Caco-2 (cell line): ENCODE measurements around the gene PLB1. TPM values are rescaled to one million over a fixed set of nuclear protein-coding genes. Genes with fewer than 3 reads are reported as not detected.

Experiments used
- BruUV-seq: library from RNA; stranded (reverse); fragments of 400-500 nt; replicated peaks from 2 replicates; lab custom pipeline; 2021; lab: Mats Ljungman, UMichigan
- CTCF ChIA-PET: fragments of 300-600 bp; sonication (Branson Sonifier 250); formaldehyde crosslinking; loops from one replicate; lab custom pipeline; 2022; ENCODE audit warnings: antibody characterized with exemption; lab: Charles Lee
- POLR2A ChIA-PET: fragments of 300-600 bp; sonication (Branson Sonifier 250); formaldehyde crosslinking; loops from one replicate; lab custom pipeline; 2022; ENCODE audit warnings: antibody characterized with exemption; lab: Charles Lee
- DNase-seq, 2 experiments: peaks; one replicate each; pipeline versions ENCODE4 v3.0.0 to v3.0.0-alpha.2; 2020 to 2022
- H3K27me3 ChIP-seq: replicated peaks from 2 replicates; pipeline ENCODE4 v1.6.0; 2011; ENCODE audit warnings: low read length; ENCODE audit not compliant: control insufficient read depth, insufficient read depth
- H3K36me3 ChIP-seq: 2 replicates; pipeline ENCODE4 v1.5.1; 2011; ENCODE audit warnings: low read length; ENCODE audit not compliant: control insufficient read depth, insufficient read depth
- H3K4me1 ChIP-seq: fragments of 250-450 bp; sonication (Bioruptor Pico); 2 replicates; pipeline ENCODE4 v1.5.1; 2020; ENCODE audit warnings: mild to moderate bottlenecking
- H3K4me3 ChIP-seq: 2 replicates; pipeline ENCODE4 v1.5.1; 2011; ENCODE audit warnings: low read depth, mild to moderate bottlenecking, control low read depth, low read length
- H3K9me3 ChIP-seq: fragments of 250-450 bp; sonication (Bioruptor Pico); 2 replicates; pipeline ENCODE4 v1.5.1; 2020; ENCODE audit warnings: mild to moderate bottlenecking, moderate library complexity
- H3K27ac Mint-ChIP-seq: one replicate; pipeline ENCODE4 v1.8.0; 2022; ENCODE audit warnings: mixed read lengths; ENCODE audit not compliant: unreplicated experiment
- H3K27me3 Mint-ChIP-seq: one replicate; pipeline ENCODE4 v1.8.0; 2022; ENCODE audit warnings: mixed read lengths; ENCODE audit not compliant: insufficient read depth, unreplicated experiment
- H3K36me3 Mint-ChIP-seq: one replicate; pipeline ENCODE4 v1.8.0; 2022; ENCODE audit warnings: mild to moderate bottlenecking, mixed read lengths; ENCODE audit not compliant: insufficient read depth, unreplicated experiment
- H3K4me1 Mint-ChIP-seq: one replicate; pipeline ENCODE4 v1.8.0; 2022; ENCODE audit warnings: low read depth, mixed read lengths; ENCODE audit not compliant: unreplicated experiment
- H3K4me3 Mint-ChIP-seq: one replicate; pipeline ENCODE4 v1.8.0; 2022; ENCODE audit warnings: mild to moderate bottlenecking, moderate library complexity, mixed read lengths; ENCODE audit not compliant: unreplicated experiment
- H3K9me3 Mint-ChIP-seq: one replicate; pipeline ENCODE4 v1.8.0; 2022; ENCODE audit warnings: mixed read lengths; ENCODE audit not compliant: unreplicated experiment
- intact Hi-C: fragments of 100-400 bp; cut with micrococcal nuclease; formaldehyde crosslinking; loops from one replicate; pipeline ENCODE4 v1.10.0; 2022; ENCODE audit not compliant: unreplicated experiment
- total RNA-seq: library from RNA; stranded (reverse); gene quantifications from 2 replicates; pipeline ENCODE4 v1.2.3, GENCODE V29; 2022
- TF ChIP-seq, protein P1 (sequence below), 2 experiments: fragments of 200-600 bp in 1 of 2; IDR thresholded peaks; 1 replicate in 1 of 2; 2 replicates in 1 of 2; pipeline versions ENCODE4 v1.5.1 to v1.8.0; 2011 to 2022; ENCODE audit warnings: antibody characterized with exemption in 1 of 2, control low read depth in 1 of 2, inconsistent platforms in 1 of 2, low read depth in 1 of 2, low read length in 1 of 2, mild to moderate bottlenecking in 1 of 2, moderate library complexity in 1 of 2; ENCODE audit not compliant: insufficient read depth in 1 of 2, severe bottlenecking in 1 of 2, unreplicated experiment in 1 of 2

The PLB1 gene
- total RNA-seq, 1 experiment from 2014 or later: 2.8 TPM

DNA sequence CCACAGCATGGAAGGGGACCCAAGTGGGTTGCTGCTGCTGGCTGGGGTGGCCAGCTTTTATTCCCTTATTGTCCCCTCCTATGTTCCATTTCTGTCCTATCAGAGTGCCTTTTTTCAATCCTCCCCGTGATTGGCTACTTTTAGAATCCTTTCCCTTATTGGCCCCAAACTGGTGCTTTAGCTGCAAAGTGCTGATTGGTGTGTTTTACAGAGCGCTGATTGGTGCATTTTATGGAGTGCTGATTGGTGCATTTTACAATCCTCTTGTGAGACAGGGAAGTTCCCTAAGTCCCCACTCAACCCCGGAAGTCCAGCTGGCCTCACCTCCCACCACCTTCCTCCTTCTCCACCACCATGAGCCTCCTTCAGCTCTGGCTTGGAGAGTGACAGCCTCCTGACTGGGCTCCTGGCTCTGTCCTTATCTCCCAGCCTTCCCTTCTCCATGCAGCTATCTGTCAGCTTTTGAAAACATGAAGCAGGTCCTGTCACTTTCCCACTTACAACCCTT lies 20.7 kb upstream of the PLB1 start:
- peaks cover 17% of the 10 kb centered on the region for H3K4me1 Mint-ChIP-seq
- ChIA-PET POLR2A (no interaction called here), CTCF (interaction anchor here (0.6 kb wide), 1 partner anchor 109 kb away, joined by 3 read pairs; no protein-coding TSS in a partner anchor)
- no peaks in the 10 kb centered on the region for H3K36me3 ChIP-seq
- no peak overlapping the region for H3K4me3 ChIP-seq
- H3K9me3 Mint-ChIP-seq: peaks cover 10% of the 10 kb centered on the region
- no peak for DNase-seq
- H3K27me3 ChIP-seq: no peaks in the 10 kb centered on the region
- H3K4me3 Mint-ChIP-seq: no peak overlapping the region
- TF ChIP-seq, protein P1, sequence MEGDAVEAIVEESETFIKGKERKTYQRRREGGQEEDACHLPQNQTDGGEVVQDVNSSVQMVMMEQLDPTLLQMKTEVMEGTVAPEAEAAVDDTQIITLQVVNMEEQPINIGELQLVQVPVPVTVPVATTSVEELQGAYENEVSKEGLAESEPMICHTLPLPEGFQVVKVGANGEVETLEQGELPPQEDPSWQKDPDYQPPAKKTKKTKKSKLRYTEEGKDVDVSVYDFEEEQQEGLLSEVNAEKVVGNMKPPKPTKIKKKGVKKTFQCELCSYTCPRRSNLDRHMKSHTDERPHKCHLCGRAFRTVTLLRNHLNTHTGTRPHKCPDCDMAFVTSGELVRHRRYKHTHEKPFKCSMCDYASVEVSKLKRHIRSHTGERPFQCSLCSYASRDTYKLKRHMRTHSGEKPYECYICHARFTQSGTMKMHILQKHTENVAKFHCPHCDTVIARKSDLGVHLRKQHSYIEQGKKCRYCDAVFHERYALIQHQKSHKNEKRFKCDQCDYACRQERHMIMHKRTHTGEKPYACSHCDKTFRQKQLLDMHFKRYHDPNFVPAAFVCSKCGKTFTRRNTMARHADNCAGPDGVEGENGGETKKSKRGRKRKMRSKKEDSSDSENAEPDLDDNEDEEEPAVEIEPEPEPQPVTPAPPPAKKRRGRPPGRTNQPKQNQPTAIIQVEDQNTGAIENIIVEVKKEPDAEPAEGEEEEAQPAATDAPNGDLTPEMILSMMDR (IDR thresholded peaks at IDR 0.05; ENCODE audit: insufficient read depth in 1 of 2, low read depth in 1 of 2, low read length in 1 of 2, severe bottlenecking in 1 of 2, unreplicated experiment in 1 of 2): no peak
- no peaks in the 10 kb centered on the region for H3K36me3 Mint-ChIP-seq
- no TSS peak for BruUV-seq
- no peak overlapping the region for H3K27ac Mint-ChIP-seq
- H3K27me3 Mint-ChIP-seq: no peaks in the 10 kb centered on the region
- H3K9me3 ChIP-seq: no peaks in the 10 kb centered on the region
- intact Hi-C loops: no loop called here
- H3K4me1 ChIP-seq: peaks cover 13% of the 10 kb centered on the region

DNA sequence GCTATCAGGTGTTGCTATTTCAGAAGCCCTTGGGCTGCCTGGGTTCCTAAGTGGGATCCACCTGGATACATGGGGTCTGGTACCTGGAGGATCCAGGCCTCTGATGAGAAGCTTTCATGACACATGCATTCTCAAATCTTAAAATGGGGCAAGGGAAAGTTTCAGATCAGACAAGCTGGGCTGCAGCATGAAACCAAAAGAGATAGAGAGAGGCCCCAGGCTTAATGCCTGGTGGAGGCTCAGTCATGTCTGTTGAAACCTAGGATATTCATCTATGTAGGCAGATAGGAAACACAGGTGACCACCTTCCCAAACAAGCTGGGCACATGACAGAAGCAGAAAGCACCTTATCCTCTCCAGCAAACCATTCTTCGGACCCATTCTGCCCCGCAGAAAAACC lies 18.8 kb upstream of the PLB1 start:
- TF ChIP-seq, protein P1 (IDR thresholded peaks at IDR 0.05; ENCODE audit: insufficient read depth in 1 of 2, low read depth in 1 of 2, low read length in 1 of 2, severe bottlenecking in 1 of 2, unreplicated experiment in 1 of 2): no peak
- Mint-ChIP-seq H3K27me3 (no peaks in the 10 kb centered on the region), H3K27ac (no peak overlapping the region), H3K9me3 (peaks cover 10% of the 10 kb centered on the region), H3K4me3 (no peak overlapping the region), H3K36me3 (no peaks in the 10 kb centered on the region), H3K4me1 (peaks cover 5% of the 10 kb centered on the region)
- Histone ChIP-seq H3K4me1 (0 out of 2 replicates have a peak, but pooled peaks cover 4% of the 10 kb centered on the region), H3K4me3 (no peak overlapping the region), H3K36me3 (no peaks in the 10 kb centered on the region), H3K27me3 (no peaks in the 10 kb centered on the region), H3K9me3 (peaks cover 1% of the 10 kb centered on the region; the same call in 1 of the 2 replicates)
- POLR2A ChIA-PET: no interaction called here
- no TSS peak for BruUV-seq
- intact Hi-C loops: no loop called here
- CTCF ChIA-PET: no interaction called here
- DNase-seq: no peak

DNA sequence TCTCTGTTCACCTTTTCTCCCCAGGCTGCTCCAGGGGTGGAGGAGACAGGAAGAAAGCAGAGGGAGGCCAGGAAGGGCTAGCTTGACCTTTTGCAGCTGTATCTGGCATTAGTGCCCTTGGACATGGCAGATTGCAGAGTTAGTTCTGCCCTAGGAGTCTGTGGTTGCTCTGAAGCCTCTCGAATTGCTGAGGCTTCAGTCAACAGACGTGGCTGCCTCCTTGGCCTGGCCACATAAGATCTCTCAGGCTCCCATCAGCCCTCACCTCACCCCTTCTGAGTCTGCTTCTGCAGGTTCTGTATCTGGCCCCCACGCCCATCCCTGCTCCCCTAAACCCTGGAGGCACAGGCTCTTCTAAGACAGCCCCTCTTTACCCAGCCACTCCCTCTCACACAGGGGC lies 18.2 kb upstream of the PLB1 start:
- TF ChIP-seq, protein P1 (IDR thresholded peaks at IDR 0.05; ENCODE audit: insufficient read depth in 1 of 2, low read depth in 1 of 2, low read length in 1 of 2, severe bottlenecking in 1 of 2, unreplicated experiment in 1 of 2): no peak
- POLR2A ChIA-PET: no interaction called here
- Mint-ChIP-seq H3K27me3 (no peaks in the 10 kb centered on the region), H3K9me3 (peaks cover 10% of the 10 kb centered on the region), H3K27ac (no peak overlapping the region), H3K4me3 (no peak overlapping the region), H3K4me1 (peaks cover 5% of the 10 kb centered on the region), H3K36me3 (no peaks in the 10 kb centered on the region)
- no TSS peak for BruUV-seq
- intact Hi-C loops: no loop called here
- no peaks in the 10 kb centered on the region for H3K27me3 ChIP-seq
- H3K9me3 ChIP-seq: peaks cover 6% of the 10 kb centered on the region; the same call in 1 of the 2 replicates
- H3K4me1 ChIP-seq: 0 out of 2 replicates have a peak, but pooled peaks cover 4% of the 10 kb centered on the region
- CTCF ChIA-PET: no interaction called here
- no peak for DNase-seq
- no peaks in the 10 kb centered on the region for H3K36me3 ChIP-seq
- H3K4me3 ChIP-seq: no peak overlapping the region
